Middle frontal gyrus (tissue), 1 donor: ENCODE results near the gene TSNAX.
"Not testable (repeated sequence)": the region's sequence is repeated elsewhere in the genome, so short reads cannot be mapped to it uniquely, and the experiment has no call there.

Source experiments
- DNase-seq: peaks from one replicate; pipeline ENCODE4 v3.0.0-alpha.2; 2015; ENCODE audit warnings: low spot score; ENCODE audit errors: extremely low spot score

Gene TSNAX

GRCh38 chr1:231561647-231562383 is 33.3 kb downstream of the TSNAX start:
- no peak for DNase-seq

GRCh38 chr1:231563247-231563646 is 34.8 kb downstream of the TSNAX start:
- no peak for DNase-seq

GRCh38 chr1:231564373-231564772 is 35.9 kb downstream of the TSNAX start:
- DNase-seq = no peak

GRCh38 chr1:231566496-231566895 is 38.0 kb downstream of the TSNAX start:
- DNase-seq = no peak

- DNase-seq = not testable (repeated sequence)
Measured at GRCh38 chr1:231570262-231570661, 41.8 kb downstream of the TSNAX start.

GRCh38 chr1:231571904-231572303 is 43.4 kb downstream of the TSNAX start:
- no peak for DNase-seq

- no peak for DNase-seq
Measured at GRCh38 chr1:231575472-231575871, 47.0 kb downstream of the TSNAX start.

GRCh38 chr1:231576804-231577718 is 48.6 kb downstream of the TSNAX start:
- DNase-seq = no peak

GRCh38 chr1:231580874-231581273 is 52.4 kb downstream of the TSNAX start:
- no peak for DNase-seq

GRCh38 chr1:231581859-231582258 is 53.4 kb downstream of the TSNAX start:
- no peak for DNase-seq

GRCh38 chr1:231583376-231583775 is 54.9 kb downstream of the TSNAX start:
- DNase-seq = no peak

GRCh38 chr1:231584117-231584516 is 55.6 kb downstream of the TSNAX start:
- no peak for DNase-seq

- no peak for DNase-seq
Measured at GRCh38 chr1:231584921-231585320, 56.5 kb downstream of the TSNAX start.

GRCh38 chr1:231590453-231591198 is 62.2 kb downstream of the TSNAX start:
- DNase-seq = no peak

GRCh38 chr1:231591466-231591865 is 63.0 kb downstream of the TSNAX start:
- DNase-seq = no peak

GRCh38 chr1:231592809-231593208 is 64.3 kb downstream of the TSNAX start:
- DNase-seq = no peak

- DNase-seq = not testable (repeated sequence)
Measured at GRCh38 chr1:231593264-231593663, 64.8 kb downstream of the TSNAX start.

- no peak for DNase-seq
Measured at GRCh38 chr1:231594123-231594522, 65.7 kb downstream of the TSNAX start.

GRCh38 chr1:231594749-231595148 is 66.3 kb downstream of the TSNAX start:
- DNase-seq = no peak

- DNase-seq = no peak
Measured at GRCh38 chr1:231596337-231596791, 67.9 kb downstream of the TSNAX start.

GRCh38 chr1:231597971-231598370 is 69.5 kb downstream of the TSNAX start:
- no peak for DNase-seq
